Parathyroid adenoma (tissue), 2 donors: ENCODE results near the gene MBNL1.

ENCODE experiments used
- H2AFZ ChIP-seq: fragments of 300-600 bp; sonication (generic); one replicate; pipeline ENCODE4 v1.7.0; 2017; ENCODE audit warnings: antibody characterized with exemption, mild to moderate bottlenecking
- H3K27ac ChIP-seq: fragments of 300-600 bp; sonication (generic); one replicate; pipeline ENCODE4 v1.7.0; 2017
- H3K27me3 ChIP-seq: fragments of 300-600 bp; sonication (generic); one replicate; pipeline ENCODE4 v1.7.0; 2017; ENCODE audit warnings: low read length; ENCODE audit not compliant: control insufficient read depth, insufficient read depth
- H3K36me3 ChIP-seq: fragments of 300-600 bp; sonication (generic); one replicate; pipeline ENCODE4 v1.7.0; 2017; ENCODE audit warnings: low read length; ENCODE audit not compliant: control insufficient read depth, insufficient read depth
- H3K4me1 ChIP-seq: fragments of 300-600 bp; sonication (generic); one replicate; pipeline ENCODE4 v1.7.0; 2017; ENCODE audit warnings: control low read depth
- H3K4me2 ChIP-seq: fragments of 300-600 bp; sonication (generic); one replicate; pipeline ENCODE4 v1.7.0; 2017; ENCODE audit warnings: low read length
- H3K4me3 ChIP-seq: fragments of 300-600 bp; sonication (generic); one replicate; pipeline ENCODE4 v1.7.0; 2017; ENCODE audit warnings: low read depth, low read length
- H3K79me2 ChIP-seq: fragments of 300-600 bp; sonication (generic); one replicate; pipeline ENCODE4 v1.7.0; 2017; ENCODE audit warnings: control low read depth
- H3K9ac ChIP-seq: fragments of 300-600 bp; sonication (generic); one replicate; pipeline ENCODE4 v1.7.0; 2017; ENCODE audit warnings: mild to moderate bottlenecking
- H3K9me3 ChIP-seq: fragments of 300-600 bp; sonication (generic); one replicate; pipeline ENCODE4 v1.7.0; 2017; ENCODE audit warnings: low read length; ENCODE audit not compliant: control insufficient read depth
- CTCF ChIP-seq: fragments of 300-600 bp; sonication (generic); IDR thresholded peaks from one replicate; pipeline ENCODE4 v1.7.0; 2017; ENCODE audit warnings: antibody characterized with exemption, mild to moderate bottlenecking
- donor health status: primary hyperparathyroidism.

MBNL1 gene

DNA sequence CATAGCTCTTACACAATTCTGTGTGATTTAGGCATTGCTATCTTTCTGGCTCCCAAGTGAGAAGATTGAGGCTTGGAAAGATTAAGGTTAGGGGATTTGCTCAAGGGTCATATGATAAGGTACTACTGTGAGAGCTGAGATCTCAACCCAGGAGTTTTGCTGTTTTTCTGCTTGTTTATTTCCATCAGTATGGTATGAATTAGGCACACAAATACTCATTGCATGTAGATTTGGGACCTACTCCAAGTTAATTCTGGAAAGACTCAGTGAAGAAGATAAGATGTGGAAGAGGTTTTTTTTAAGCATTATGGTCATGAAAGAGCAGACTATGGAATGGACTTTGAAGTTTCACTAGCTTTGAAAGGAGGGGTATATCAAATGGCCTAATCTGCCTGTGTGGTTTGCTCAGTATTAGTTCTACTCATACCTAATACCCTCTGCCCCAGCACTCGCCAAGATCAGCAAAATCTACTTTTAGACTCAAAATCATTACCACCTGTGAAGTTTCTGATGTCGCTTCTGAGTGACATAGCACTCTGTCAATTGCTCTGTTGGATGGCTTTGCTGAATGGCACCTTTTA lies 12.5 kb downstream of the MBNL1 start:
- Histone ChIP-seq H3K4me3 (no peak overlapping the region), H3K4me2 (no peak overlapping the region), H3K27me3 (no peaks in the 10 kb centered on the region), H3K9ac (no peak overlapping the region), H3K27ac (no peak overlapping the region), H3K36me3 (no peaks in the 10 kb centered on the region), H3K4me1 (peaks cover 5% of the 10 kb centered on the region), H3K9me3 (no peaks in the 10 kb centered on the region), H2AFZ (no peak overlapping the region), H3K79me2 (peaks cover 9% of the 10 kb centered on the region)
- no peak for TF ChIP-seq CTCF

GRCh38 chr3:152282813-152283212 lies 14.1 kb downstream of the MBNL1 start:
- no peak for TF ChIP-seq CTCF
- Histone ChIP-seq H3K9ac (no peak overlapping the region), H3K4me2 (no peak overlapping the region), H3K27me3 (no peaks in the 10 kb centered on the region), H3K79me2 (peaks cover 12% of the 10 kb centered on the region), H3K4me3 (no peak overlapping the region), H3K36me3 (no peaks in the 10 kb centered on the region), H3K4me1 (peaks cover 5% of the 10 kb centered on the region), H3K9me3 (no peaks in the 10 kb centered on the region), H2AFZ (no peak overlapping the region), H3K27ac (no peak overlapping the region)

- TF ChIP-seq CTCF: no peak
- H3K79me2 ChIP-seq: peaks cover 12% of the 10 kb centered on the region
- no peaks in the 10 kb centered on the region for H3K36me3 ChIP-seq
- no peak overlapping the region for H3K4me2 ChIP-seq
- no peaks in the 10 kb centered on the region for H3K9me3 ChIP-seq
- H3K4me3 ChIP-seq: no peak overlapping the region
- peaks cover 5% of the 10 kb centered on the region for H3K4me1 ChIP-seq
- no peak overlapping the region for H2AFZ ChIP-seq
- H3K27me3 ChIP-seq: no peaks in the 10 kb centered on the region
- H3K9ac ChIP-seq: no peak overlapping the region
- H3K27ac ChIP-seq: no peak overlapping the region
Observed at GRCh38 chr3:152283492-152284381, 15.0 kb downstream of the MBNL1 start.

DNA sequence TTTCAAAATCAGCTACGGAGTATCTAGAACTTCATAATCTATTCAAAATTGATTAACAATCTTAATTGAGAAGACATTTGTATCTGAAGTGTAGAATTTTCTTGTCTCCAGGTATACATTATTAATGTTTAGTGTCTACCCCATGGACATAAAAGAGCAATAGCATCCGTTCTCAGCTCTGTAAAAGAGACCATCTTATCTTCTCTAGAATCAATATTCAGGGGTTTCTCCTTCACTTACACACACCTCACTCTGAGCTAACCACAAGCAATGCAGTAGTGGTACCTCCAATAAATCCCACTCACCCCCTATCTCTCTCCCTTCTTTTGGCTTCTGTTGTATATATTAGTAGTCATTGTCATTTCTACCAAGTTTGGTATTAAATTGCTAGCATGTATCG lies 16.2 kb downstream of the MBNL1 start:
- no peak for TF ChIP-seq CTCF
- Histone ChIP-seq H2AFZ (no peak overlapping the region), H3K9ac (no peak overlapping the region), H3K4me3 (no peak overlapping the region), H3K79me2 (peaks cover 12% of the 10 kb centered on the region), H3K36me3 (no peaks in the 10 kb centered on the region), H3K9me3 (no peaks in the 10 kb centered on the region), H3K4me2 (no peak overlapping the region), H3K27ac (no peak overlapping the region), H3K27me3 (no peaks in the 10 kb centered on the region), H3K4me1 (peaks cover 5% of the 10 kb centered on the region)
